ENCODE measurements around the gene FKBP10.
"Not testable (repeated sequence)": the region's sequence is repeated elsewhere in the genome, so short reads cannot be mapped to it uniquely, and the experiment has no call there.

FKBP10 gene

DNA sequence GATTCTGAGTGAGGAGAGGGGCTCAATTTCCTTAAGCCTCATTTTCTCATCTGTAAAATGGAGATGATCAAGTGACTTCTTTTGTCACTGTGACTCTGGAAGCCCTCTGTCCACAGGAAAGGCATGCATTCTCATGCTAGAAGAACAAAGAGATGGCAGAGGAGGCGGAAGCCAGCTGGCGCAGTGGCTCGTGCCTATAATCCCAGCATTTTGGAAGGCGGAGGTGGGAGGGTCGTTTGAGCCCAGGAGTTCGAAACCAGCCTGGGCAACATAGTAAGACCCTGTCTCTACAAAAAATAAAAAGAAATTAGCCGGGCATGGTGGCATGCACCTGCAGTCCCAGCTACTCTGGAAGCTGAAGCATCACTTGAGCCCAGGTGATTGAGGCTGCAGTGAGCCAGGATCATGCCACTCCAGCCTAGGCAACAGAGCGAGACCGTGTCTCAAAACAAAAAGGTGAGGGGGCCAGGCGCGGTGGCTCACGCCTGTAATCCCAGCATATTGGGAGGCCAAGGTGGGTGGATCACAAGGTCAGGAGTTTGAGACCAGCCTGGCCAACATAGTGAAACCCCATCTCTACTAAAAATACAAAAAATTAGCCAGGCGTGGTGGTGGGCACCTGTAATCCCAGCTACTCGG is 36.4 kb upstream of the FKBP10 start:
- H3K9me3 Mint-ChIP-seq (ENCODE audit: low read depth); H3K27me3 Mint-ChIP-seq; H3K4me3 Mint-ChIP-seq; H3K4me1 Mint-ChIP-seq (ENCODE audit: low read depth); H3K36me3 Mint-ChIP-seq; H3K27ac Mint-ChIP-seq: not testable (repeated sequence)

DNA sequence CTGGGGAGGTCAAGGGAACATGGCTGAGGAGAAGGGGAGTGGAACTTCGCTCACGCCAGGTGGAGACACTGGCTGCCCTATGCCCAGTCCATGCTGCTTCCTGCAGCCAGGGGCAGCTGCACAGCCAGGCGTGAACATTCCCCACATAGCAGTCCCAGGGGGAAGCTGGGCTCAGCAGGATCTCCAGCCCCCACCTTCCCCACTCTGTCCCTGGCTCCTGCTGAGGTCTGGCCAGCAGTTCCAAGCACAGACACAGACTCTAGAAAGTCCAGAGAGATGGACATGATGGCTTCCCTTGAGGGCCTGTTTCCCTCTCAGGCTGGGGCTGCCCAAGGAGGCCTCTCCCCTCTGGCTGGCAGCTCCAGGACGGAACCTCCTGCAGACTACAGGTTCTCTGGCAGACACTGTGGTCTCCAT is 35.6 kb upstream of the FKBP10 start:
- Mint-ChIP-seq H3K27ac (no peak overlapping the region), H3K36me3 (no peaks in the 10 kb centered on the region), H3K4me1 (ENCODE audit: low read depth) (no peaks in the 10 kb centered on the region), H3K9me3 (ENCODE audit: low read depth) (no peaks in the 10 kb centered on the region), H3K4me3 (no peak overlapping the region), H3K27me3 (no peaks in the 10 kb centered on the region)

DNA sequence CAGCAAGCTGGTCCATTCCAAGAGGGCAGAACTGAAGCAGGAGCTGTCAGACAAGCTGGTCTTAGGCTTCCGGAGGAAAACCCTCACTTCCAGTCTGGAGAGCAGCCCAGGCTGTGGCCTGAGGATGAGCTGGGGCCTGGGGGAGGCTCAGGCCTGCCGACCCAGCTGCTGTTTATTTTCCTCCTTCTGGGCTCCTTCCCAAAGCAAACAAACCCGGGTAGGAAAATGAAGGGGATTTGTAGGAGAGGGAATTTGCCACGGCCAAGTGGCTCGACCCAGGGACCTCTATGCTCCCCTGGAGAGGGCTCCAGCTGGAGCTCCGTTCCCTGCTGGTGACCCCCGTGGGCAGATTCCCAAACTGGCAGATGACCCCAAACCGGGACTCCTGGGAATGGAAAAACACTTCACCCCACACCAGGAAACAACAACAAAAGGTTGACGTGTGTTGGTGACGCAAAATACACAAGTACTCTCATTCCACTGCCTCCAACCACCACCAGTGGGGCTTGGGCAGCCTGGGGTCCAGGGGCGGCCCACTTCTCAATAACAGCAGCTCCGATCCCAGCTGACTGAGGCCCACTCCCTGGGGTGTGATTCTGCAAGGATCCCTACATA is 35.1 kb upstream of the FKBP10 start:
- Mint-ChIP-seq H3K36me3 (no peaks in the 10 kb centered on the region), H3K4me1 (ENCODE audit: low read depth) (no peaks in the 10 kb centered on the region), H3K9me3 (ENCODE audit: low read depth) (no peaks in the 10 kb centered on the region), H3K27me3 (no peaks in the 10 kb centered on the region), H3K27ac (no peak overlapping the region), H3K4me3 (no peak overlapping the region)

DNA sequence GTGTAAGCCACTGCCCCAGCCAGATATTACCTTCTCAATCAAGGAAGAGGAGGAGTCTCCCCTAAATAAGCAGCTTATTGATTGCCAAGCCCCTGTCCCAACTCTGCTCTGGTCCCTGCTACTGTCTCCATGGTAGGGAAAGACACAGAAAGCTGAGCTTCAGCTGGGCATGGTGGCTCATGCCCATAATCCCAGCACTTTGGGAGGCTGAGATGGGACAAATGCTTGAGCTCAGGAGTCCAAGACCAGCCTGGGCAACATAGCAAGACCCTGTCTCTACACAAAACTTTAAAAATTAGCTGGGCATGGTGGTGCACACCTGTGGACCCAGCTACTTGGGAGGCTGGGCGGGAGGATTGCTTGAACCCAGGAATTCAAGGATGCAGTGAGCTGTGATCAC is 32.9 kb upstream of the FKBP10 start:
- no peak overlapping the region for H3K4me3 Mint-ChIP-seq
- H3K27ac Mint-ChIP-seq = no peak overlapping the region
- H3K27me3 Mint-ChIP-seq = peaks cover under 1% of the 10 kb centered on the region
- peaks cover 3% of the 10 kb centered on the region for H3K4me1 Mint-ChIP-seq (ENCODE audit: low read depth)
- H3K9me3 Mint-ChIP-seq (ENCODE audit: low read depth) = no peaks in the 10 kb centered on the region
- no peaks in the 10 kb centered on the region for H3K36me3 Mint-ChIP-seq

DNA sequence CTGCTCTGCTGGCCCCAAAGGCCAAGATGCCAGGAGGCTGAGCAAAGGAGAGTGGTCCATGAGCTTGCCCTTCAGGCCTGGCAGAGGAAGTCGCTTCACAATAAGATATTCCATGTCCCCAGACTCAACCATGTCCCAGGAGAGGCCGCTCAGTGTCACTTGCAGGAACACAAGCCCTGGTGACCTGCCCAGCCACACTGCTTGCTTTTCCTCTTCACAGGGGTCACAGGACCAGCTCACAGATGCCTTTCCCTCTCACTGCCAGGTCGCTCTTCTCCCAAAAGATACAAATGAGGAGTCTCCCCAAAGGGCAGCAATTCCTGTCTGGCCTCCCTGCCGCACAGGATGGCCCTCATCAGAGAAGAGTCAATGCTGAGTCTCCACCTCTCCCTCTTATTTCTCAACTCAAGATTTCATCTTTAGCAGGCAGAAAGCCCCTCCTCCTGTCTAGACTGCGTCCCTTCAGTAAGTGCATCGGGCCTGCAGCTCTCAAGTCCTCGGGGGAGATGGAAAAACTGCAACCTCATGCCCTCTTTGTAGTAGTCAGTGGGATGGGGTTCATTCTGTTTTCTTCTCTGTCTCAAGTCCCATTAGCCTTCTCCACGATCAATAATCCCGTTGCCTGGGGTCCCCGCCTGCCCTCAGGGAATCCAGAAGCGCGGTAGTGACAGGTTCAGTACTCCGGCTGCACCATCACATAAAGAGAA is 31.2 kb upstream of the FKBP10 start:
- H3K27me3 Mint-ChIP-seq = peaks cover 2% of the 10 kb centered on the region
- H3K27ac Mint-ChIP-seq = no peak overlapping the region

DNA sequence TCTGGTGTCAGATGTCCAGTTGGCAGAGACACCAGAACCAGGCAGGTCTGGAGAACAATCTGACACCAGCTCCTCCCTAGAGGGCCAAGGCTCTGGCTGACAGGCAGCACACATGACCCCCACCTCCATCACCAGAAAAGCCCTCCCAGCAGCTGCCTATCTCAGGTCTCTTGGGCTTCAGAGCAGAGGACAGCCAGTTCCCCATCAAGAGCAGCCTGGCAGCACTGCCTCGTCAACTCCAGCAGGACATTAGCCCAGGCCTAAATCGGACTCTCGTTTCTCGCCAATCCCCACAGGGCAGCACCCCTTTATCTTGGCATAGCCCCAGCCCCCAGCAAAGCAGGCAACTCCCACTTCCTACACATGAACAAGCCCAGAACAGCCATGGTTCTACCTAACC is 30.7 kb upstream of the FKBP10 start:
- no peak overlapping the region for H3K4me3 Mint-ChIP-seq
- no peak overlapping the region for H3K27ac Mint-ChIP-seq
- H3K4me1 Mint-ChIP-seq (ENCODE audit: low read depth) = peaks cover 12% of the 10 kb centered on the region

More for the DNA sequence above, 31.2 kb upstream of the FKBP10 start:
- no peaks in the 10 kb centered on the region for H3K36me3 Mint-ChIP-seq
- H3K9me3 Mint-ChIP-seq (ENCODE audit: low read depth) = no peaks in the 10 kb centered on the region
- H3K4me3 Mint-ChIP-seq = no peak overlapping the region
- peaks cover 6% of the 10 kb centered on the region for H3K4me1 Mint-ChIP-seq (ENCODE audit: low read depth)

DNA sequence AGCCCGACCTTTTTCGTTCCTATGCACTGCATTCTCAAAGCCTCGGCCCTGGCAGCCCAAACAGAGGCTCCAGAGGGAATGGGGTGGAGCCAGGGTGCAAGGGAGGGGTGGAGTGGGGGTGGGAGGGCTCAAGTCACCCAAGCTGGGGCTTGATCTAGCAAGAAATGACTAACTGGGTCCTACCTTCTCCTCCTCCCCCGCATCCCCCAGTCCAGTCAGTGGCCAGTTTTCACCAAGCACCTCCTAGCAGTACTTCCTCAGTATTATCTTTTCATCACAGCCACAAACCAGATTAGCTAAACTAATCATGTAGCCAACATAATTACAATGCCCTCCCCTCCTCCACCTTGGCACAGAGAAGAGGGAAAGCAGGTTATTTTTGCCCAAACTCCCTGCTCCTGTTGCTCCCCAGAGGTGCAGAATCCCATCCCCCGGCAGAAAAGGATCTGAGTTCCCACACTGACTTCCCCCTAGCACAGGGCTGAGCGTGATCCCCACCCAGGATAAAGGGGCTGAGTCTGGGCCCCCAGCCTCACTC is 28.5 kb upstream of the FKBP10 start:
- Mint-ChIP-seq H3K4me1 (ENCODE audit: low read depth) (peaks cover 27% of the 10 kb centered on the region), H3K9me3 (ENCODE audit: low read depth) (no peaks in the 10 kb centered on the region), H3K27ac (no peak overlapping the region), H3K36me3 (no peaks in the 10 kb centered on the region), H3K4me3 (no peak overlapping the region), H3K27me3 (peaks cover 2% of the 10 kb centered on the region)

More for the DNA sequence above, 30.7 kb upstream of the FKBP10 start:
- Mint-ChIP-seq H3K27me3 (peaks cover 2% of the 10 kb centered on the region), H3K36me3 (no peaks in the 10 kb centered on the region), H3K9me3 (ENCODE audit: low read depth) (no peaks in the 10 kb centered on the region)

DNA sequence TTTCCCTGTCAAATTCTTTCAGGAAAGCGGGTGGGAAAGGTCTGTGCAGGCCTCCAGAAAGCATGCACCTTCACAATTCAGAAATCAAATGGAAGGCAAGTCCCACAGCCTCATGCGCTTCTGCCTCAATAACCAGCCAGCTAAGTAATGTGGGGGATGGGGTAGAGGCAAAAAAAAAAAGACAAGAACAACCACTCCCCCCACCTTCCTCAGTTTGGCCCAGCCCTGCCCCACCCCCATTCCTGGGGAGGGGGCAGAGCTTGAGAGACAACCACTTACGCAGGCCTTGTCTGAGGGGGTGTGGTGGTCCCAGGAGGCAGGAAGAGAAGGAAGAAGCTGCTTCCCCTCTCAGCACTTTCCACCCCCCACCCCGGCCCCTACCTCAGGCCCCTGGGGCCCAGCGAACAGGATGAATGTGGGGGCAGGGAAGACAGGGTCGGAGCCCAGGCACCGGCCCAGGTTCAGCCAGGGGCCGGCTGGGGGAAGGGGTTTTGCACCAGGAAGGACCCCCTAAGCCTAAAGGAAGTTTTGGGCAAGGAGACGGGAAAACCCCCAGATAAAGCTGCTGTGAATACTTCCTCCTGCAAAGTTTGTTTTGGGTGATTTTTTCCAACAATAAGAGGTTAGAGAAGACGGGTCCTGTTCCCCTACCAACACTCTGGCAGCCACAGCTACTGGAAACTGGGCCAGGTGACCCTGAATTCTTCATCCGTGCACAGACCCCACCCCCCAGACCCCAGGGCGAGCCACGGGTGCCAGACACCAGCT is 27.5 kb upstream of the FKBP10 start:
- no peak overlapping the region for H3K27ac Mint-ChIP-seq
- H3K36me3 Mint-ChIP-seq = no peaks in the 10 kb centered on the region
- peaks cover 2% of the 10 kb centered on the region for H3K27me3 Mint-ChIP-seq
- no peaks in the 10 kb centered on the region for H3K9me3 Mint-ChIP-seq (ENCODE audit: low read depth)
- peaks cover 27% of the 10 kb centered on the region for H3K4me1 Mint-ChIP-seq (ENCODE audit: low read depth)
- peak overlapping the region; percentile 66 for H3K4me3 Mint-ChIP-seq

DNA sequence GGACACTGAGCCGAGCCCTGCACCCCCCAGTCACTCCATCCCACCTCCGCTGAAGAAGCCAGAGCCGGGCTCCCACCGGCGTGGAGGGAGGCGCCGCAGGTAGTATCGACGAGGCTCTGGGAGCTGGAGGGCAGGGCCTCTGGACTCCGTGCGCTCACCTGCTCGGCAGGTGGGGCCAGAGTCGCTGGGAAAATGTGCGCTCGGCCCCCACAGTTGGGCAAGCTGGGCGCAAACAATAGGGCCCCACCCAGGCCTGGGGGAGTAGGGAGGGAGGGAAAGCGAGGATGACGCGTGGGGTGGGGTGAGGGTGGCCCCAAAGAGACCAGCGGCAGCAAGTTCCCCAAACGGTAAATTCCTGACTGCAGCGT is 27.0 kb upstream of the FKBP10 start:
- Mint-ChIP-seq H3K4me3 (peak overlapping the region; percentile 66), H3K27ac (no peak overlapping the region), H3K36me3 (no peaks in the 10 kb centered on the region), H3K27me3 (peaks cover 2% of the 10 kb centered on the region), H3K4me1 (ENCODE audit: low read depth) (peaks cover 31% of the 10 kb centered on the region), H3K9me3 (ENCODE audit: low read depth) (no peaks in the 10 kb centered on the region)

DNA sequence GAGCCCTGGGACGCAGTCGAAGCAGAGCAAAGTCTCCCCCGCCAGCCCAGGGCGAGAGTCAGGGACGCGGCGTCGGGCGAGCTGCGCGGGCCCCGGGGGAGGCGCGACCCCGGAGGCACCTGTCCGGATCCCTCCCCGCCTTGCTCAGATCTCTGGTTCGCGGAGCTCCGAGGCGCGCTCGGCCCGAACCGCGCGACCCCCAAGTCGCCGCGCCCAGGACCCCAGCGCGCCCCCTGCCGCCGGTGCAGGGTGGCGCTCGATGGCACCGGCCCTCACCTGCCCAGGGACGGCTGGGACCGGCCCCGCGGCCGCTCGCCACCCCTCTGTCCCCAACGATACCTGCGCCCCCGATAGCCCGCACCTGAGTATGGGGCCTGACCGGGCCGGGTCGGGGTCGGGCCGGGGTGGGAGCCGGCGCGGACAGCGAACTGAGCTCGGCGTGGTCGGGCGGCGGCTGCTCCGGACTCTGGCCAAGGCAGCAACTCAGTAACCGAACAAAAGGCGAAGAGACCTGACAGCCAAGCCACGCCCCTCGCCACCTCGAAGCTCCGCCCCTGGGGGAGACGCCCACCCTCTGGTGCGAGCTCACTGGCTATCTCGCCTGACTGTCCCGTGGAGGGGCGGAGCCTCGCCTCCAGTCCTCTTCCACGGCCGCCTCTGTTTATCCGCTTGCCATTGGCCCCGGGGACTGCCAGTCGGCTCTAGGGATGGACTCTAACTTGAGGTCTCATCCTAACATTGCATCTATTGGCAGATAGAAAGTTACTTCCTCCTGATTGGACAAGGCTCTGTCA is 26.4 kb upstream of the FKBP10 start, which contains the start of gene JUP:
JUP (minus strand) TSS at position 485 of the 794 bp plus-strand sequence. CDS start 14,857 bp downstream, outside the sequence.
- Mint-ChIP-seq H3K27me3 (peaks cover 2% of the 10 kb centered on the region), H3K4me1 (ENCODE audit: low read depth) (peaks cover 31% of the 10 kb centered on the region), H3K36me3 (no peaks in the 10 kb centered on the region), H3K9me3 (ENCODE audit: low read depth) (no peaks in the 10 kb centered on the region), H3K4me3 (peak within 1 kb of the TSS; percentile 75), H3K27ac (no peak within 1 kb of the TSS)

DNA sequence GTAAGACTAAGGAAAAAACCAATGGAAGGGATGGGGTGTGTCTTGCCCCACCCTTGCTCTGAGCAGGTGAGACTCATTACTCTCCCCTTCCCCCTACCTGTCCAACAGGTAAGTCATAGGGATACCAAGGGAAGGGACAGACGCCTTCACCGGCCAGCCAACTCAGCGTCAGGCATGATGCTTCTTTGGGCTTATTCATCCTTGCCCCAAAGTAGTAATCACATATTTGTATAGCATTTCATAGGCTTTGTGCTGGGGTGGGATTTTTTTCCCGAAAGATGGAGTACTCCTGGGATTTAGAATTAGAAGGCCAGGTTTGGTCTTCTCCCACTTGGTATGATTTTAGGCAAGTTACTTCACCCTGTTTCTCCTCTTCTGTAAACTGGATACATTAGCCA is 25.8 kb upstream of the FKBP10 start:
- Mint-ChIP-seq H3K36me3 (no peaks in the 10 kb centered on the region), H3K27ac (no peak overlapping the region), H3K4me1 (ENCODE audit: low read depth) (peaks cover 31% of the 10 kb centered on the region), H3K4me3 (peak overlapping the region; percentile 75), H3K9me3 (ENCODE audit: low read depth) (no peaks in the 10 kb centered on the region), H3K27me3 (peaks cover 2% of the 10 kb centered on the region)

DNA sequence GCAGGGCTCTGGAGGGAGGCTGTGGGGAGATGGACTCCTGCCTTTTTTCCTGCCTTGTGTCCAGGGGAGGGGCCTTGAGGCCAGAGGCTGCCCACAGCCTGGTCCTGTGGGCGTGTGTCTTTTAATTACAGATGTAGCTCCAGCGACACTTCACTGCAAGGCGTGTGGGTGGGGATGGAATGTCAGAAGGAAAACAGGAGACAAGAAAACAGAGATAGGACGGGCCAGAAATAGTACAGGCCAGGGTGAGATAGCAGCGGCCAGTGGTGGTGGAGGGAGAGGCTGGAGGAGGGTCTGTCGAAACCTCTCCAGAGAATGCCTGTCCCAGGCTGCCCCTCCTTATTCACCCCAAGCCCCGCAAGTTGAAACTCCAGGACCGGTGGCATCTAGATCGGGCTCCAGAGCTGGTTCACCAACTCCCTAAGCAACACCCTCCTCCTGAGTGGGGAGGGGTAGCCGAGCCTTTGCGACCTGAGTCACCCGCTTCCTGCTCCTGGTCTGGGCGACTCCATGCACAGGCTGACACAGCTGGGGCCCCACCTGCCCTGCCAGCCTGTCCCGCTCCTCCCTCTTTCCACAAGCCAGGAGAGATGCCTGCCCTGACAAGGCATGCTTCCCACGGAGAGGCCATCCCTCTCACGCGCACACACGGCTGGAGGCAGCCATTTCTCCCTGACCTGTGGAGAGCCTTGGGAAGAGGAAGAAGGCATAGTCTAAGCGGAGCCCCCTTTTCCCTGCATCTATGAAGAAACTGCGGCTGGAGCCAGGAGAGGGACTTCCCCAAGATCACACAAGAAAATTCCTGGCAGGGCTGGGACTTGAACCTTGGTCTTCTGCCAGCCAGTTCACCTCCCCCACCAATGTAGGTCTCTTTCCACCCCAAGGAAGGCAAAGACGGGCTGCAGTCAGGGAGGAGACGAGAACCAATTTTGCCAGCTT is 19.7 kb upstream of the FKBP10 start:
- Mint-ChIP-seq H3K9me3 (ENCODE audit: low read depth) (no peaks in the 10 kb centered on the region), H3K27ac (no peak overlapping the region), H3K4me1 (ENCODE audit: low read depth) (peaks cover 14% of the 10 kb centered on the region), H3K36me3 (no peaks in the 10 kb centered on the region), H3K4me3 (no peak overlapping the region), H3K27me3 (no peaks in the 10 kb centered on the region)

DNA sequence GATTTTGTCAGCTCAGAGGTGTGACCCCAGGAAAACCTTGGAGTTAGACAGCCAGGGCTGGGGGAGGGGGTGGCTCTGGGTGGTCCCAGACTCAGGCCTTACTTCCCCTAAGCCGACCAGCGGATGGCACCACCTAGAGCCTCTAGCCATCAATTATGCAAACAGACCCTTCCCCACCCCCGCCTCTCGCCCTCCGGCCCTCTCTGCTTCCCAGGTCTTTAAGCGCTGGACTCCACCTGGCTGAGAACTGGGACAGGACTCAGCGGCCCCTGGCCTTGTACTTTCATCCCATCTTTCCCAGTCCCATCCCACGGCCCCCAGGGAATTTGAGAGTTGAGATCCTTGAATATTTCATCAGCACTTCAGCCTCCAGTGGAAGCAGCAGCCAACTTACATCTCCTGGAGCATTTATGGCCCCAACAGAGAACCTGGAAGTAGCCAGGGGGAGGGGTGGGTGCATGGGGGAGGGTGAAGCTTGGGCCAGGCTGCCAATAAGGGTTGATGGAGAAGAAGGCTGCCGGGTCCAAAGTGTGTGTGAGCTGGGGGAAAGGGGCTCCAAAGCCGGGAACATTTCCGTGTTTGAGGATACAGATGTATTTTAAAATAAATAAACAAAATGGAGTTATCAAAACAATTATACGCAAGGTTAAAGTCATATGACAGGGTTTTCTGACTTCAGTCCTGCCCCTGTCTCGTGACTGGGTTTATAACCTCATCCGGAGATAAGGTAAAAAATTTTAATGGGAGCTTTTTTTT is 18.8 kb upstream of the FKBP10 start:
- Mint-ChIP-seq H3K4me3 (no peak overlapping the region), H3K9me3 (ENCODE audit: low read depth) (no peaks in the 10 kb centered on the region), H3K27me3 (no peaks in the 10 kb centered on the region), H3K4me1 (ENCODE audit: low read depth) (peaks cover 6% of the 10 kb centered on the region), H3K36me3 (no peaks in the 10 kb centered on the region), H3K27ac (no peak overlapping the region)

Measured in activated naive CD8-positive, alpha-beta T cell (primary cell).